ENCODE results near the gene RGL1.
"Not testable (repeated sequence)": the region's sequence is repeated elsewhere in the genome, so short reads cannot be mapped to it uniquely, and the experiment has no call there.

RGL1 gene

GRCh38 chr1:183783767-183784637 lies 20.9 kb upstream of the RGL1 start:
- no peak for DNase-seq (ENCODE audit: extremely low read depth in 1 of 2, low read depth in 1 of 2)

- not testable (repeated sequence) for DNase-seq (ENCODE audit: extremely low read depth in 1 of 2, low read depth in 1 of 2)
Observed at GRCh38 chr1:183785921-183786320, 19.0 kb upstream of the RGL1 start.

GRCh38 chr1:183787704-183788103 lies 17.2 kb upstream of the RGL1 start:
- DNase-seq (ENCODE audit: extremely low read depth in 1 of 2, low read depth in 1 of 2) = no peak

- DNase-seq (ENCODE audit: extremely low read depth in 1 of 2, low read depth in 1 of 2) = no peak
Observed at GRCh38 chr1:183791319-183791718, 13.6 kb upstream of the RGL1 start.

GRCh38 chr1:183792300-183792699 lies 12.6 kb upstream of the RGL1 start:
- no peak for DNase-seq (ENCODE audit: extremely low read depth in 1 of 2, low read depth in 1 of 2)

GRCh38 chr1:183794088-183794487 lies 10.8 kb upstream of the RGL1 start:
- no peak for DNase-seq (ENCODE audit: extremely low read depth in 1 of 2, low read depth in 1 of 2)

- no peak for DNase-seq (ENCODE audit: extremely low read depth in 1 of 2, low read depth in 1 of 2)
Observed at GRCh38 chr1:183800449-183800848, 4.5 kb upstream of the RGL1 start.

GRCh38 chr1:183801649-183802048 lies 3.3 kb upstream of the RGL1 start:
- DNase-seq (ENCODE audit: extremely low read depth in 1 of 2, low read depth in 1 of 2) = no peak

GRCh38 chr1:183804387-183804786 lies 533 bp upstream of the RGL1 start:
- no peak for DNase-seq (ENCODE audit: extremely low read depth in 1 of 2, low read depth in 1 of 2)

GRCh38 chr1:183806125-183806524 lies 1.2 kb downstream of the RGL1 start:
- no peak for DNase-seq (ENCODE audit: extremely low read depth in 1 of 2, low read depth in 1 of 2)

- DNase-seq (ENCODE audit: extremely low read depth in 1 of 2, low read depth in 1 of 2) = no peak
Observed at GRCh38 chr1:183806675-183807074, 1.8 kb downstream of the RGL1 start.

GRCh38 chr1:183807549-183808168 lies 2.7 kb downstream of the RGL1 start:
- no peak for DNase-seq (ENCODE audit: extremely low read depth in 1 of 2, low read depth in 1 of 2)

- no peak for DNase-seq (ENCODE audit: extremely low read depth in 1 of 2, low read depth in 1 of 2)
Observed at GRCh38 chr1:183808296-183809027, 3.5 kb downstream of the RGL1 start.

- DNase-seq (ENCODE audit: extremely low read depth in 1 of 2, low read depth in 1 of 2) = no peak
Observed at GRCh38 chr1:183810121-183810520, 5.2 kb downstream of the RGL1 start.

- DNase-seq (ENCODE audit: extremely low read depth in 1 of 2, low read depth in 1 of 2) = no peak
Observed at GRCh38 chr1:183810756-183811544, 6.0 kb downstream of the RGL1 start.

GRCh38 chr1:183812128-183812527 lies 7.2 kb downstream of the RGL1 start:
- DNase-seq (ENCODE audit: extremely low read depth in 1 of 2, low read depth in 1 of 2) = no peak

GRCh38 chr1:183812686-183813569 lies 8.0 kb downstream of the RGL1 start:
- no peak for DNase-seq (ENCODE audit: extremely low read depth in 1 of 2, low read depth in 1 of 2)

- no peak for DNase-seq (ENCODE audit: extremely low read depth in 1 of 2, low read depth in 1 of 2)
Observed at GRCh38 chr1:183814121-183814681, 9.3 kb downstream of the RGL1 start.

- no peak for DNase-seq (ENCODE audit: extremely low read depth in 1 of 2, low read depth in 1 of 2)
Observed at GRCh38 chr1:183816110-183816509, 11.2 kb downstream of the RGL1 start.
